Measurements from ENCODE around the gene FAU.

The FAU gene

DNA sequence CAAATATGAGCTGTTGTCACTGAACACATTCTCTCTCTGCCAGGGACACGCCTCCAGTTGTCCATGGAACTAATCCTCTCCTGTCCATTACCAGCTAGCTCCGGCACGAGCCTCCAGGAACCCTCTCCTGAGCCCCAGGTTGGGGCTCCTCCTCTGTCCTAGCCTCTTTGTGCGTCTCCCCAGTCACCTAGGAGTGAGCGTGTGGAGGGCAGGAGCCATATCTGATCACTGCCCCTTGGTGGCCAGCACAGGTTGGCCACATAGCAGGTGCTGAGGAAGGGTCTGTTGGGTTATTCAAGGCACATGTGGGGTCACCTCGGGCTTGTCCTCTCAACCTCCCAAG is 9.9 kb upstream of the FAU start:
- TF ChIP-seq CTCF (IDR thresholded peaks at IDR 0.05; ENCODE audit: low read depth, low read length): no peak
- DNase-seq (ENCODE audit: extremely low read depth, low read depth): no peak

DNA sequence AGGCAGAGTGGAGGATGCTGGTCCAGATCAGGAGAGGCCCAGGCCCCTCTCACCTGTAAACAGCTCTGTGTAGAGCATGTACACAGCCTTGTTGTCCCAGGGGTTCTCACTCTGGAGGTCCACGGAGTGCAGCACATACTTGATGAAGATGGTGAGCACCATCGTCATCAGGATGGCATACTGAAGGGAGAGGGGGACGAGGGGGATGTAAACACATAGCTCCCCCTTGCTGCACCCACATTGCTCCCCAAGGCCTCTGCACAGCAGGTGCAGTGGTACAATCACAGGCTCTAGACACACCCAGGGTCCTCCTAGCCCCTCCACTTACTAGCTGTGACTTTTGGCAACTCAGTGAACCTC is 9.5 kb upstream of the FAU start:
- TF ChIP-seq CTCF (IDR thresholded peaks at IDR 0.05; ENCODE audit: low read depth, low read length): no peak
- no peak for DNase-seq (ENCODE audit: extremely low read depth, low read depth)

- no peak for DNase-seq (ENCODE audit: extremely low read depth, low read depth)
- no peak for TF ChIP-seq CTCF (IDR thresholded peaks at IDR 0.05; ENCODE audit: low read depth, low read length)
Measured at GRCh38 chr11:65130631-65131416, 8.9 kb upstream of the FAU start.

DNA sequence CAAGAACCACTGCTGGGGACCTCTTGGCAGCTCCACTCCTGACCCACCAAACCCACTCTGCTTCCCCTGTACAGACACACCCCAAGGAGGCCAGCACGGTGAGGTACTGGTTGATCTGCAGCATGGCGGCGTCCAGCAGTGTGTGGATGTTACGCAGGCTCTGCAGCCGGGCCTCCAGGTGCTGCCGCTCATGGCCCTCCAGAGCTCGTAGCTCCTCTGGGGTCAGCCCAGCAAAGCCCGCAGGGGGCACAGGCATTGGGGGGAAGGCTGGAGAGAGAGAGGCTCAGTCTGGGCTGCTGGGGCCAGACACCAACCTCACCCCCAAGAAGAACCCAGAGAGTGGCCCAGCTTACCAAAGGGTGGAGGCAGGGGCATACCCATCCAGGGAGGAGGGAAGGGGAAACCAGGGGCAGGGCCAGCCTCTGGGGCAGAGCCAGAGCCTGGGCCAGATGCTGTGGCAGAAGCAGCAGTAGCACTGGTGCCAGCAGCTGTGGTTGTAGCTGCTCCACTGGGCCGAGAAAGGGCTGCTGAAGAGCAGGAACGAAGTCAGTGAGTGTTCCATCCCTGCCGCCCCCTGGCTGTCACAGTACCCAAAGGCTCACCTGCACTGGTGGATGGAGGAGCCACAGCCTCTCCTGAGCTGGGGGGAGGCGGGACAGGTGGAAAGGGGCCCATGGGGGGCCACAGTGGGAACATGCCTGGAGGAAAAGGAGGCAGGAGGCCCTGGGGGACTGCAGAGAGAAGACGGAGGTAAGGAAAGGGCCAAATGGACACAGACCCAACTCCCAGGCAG is 7.9 kb upstream of the FAU start:
- TF ChIP-seq CTCF (IDR thresholded peaks at IDR 0.05; ENCODE audit: low read depth, low read length): no peak
- no peak for DNase-seq (ENCODE audit: extremely low read depth, low read depth)

DNA sequence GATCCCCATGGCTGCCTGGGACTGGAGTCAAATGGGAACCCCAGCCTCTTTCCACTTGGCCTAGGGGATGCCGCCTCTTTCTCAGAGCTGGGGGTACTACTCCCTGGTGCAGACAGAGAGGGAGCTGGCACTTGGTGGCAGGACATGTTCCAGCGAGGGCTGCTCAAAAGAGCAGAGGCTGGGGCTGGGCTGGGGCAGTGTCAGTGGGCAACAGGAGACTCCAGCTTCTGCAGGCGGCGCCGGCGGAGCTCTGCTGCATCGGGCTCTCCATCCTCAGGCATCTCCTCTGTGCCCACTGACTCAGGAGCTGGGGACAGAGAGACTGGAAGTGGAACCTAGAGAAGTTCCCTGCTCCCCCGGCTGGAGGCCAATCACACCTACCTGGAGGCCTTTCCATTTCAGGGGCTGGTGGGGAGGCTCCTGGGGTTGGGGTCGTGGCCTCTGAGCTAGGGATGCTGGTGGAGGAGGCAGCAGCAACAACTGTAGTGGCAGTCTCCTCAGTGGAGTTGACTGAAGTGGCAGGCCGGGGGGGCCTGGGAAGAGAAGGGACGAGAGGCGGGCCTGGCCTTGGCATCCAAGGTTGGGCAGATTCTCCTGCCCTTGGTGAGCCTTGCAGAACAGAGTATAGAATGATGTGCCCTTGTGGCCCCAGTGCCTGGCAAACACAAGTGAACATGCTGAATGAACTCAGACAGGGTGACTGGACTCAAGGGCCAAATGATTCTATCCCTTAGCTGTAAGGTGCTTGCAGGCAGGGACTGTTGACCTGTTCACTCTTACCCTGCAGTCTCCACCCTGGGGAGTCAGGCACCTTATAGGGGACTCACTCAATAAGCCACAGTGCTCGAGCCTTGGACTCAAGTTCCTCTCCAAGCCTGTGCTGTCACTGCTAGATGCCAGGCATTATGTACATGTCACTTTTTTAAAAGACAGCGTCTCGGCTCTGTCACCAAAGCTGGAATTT is 6.5 kb upstream of the FAU start:
- TF ChIP-seq CTCF (IDR thresholded peaks at IDR 0.05; ENCODE audit: low read depth, low read length): no peak
- no peak for DNase-seq (ENCODE audit: extremely low read depth, low read depth)

- no peak for TF ChIP-seq CTCF (IDR thresholded peaks at IDR 0.05; ENCODE audit: low read depth, low read length)
- no peak for DNase-seq (ENCODE audit: extremely low read depth, low read depth)
Measured at GRCh38 chr11:65127473-65128181, 5.7 kb upstream of the FAU start.

Measured in AG09319 (cell line).